GM13976 (cell line): ENCODE results near the gene CCDC59.
"Not testable (repeated sequence)": the region's sequence is repeated elsewhere in the genome, so short reads cannot be mapped to it uniquely, and the experiment has no call there.

Experiments
- DNase-seq: peaks from one replicate; pipeline ENCODE4 v3.0.0; 2012; ENCODE audit warnings: low spot score
- CTCF ChIP-seq: IDR thresholded peaks from 2 replicates; pipeline ENCODE4 v1.5.1; 2012; ENCODE audit warnings: borderline replicate concordance, mild to moderate bottlenecking; ENCODE audit not compliant: insufficient read depth; ENCODE audit errors: extremely low read depth, missing control alignments, control extremely low read depth
- in situ Hi-C: fragments of 300-500 bp; cut with MboI; formaldehyde crosslinking; loops from one replicate; pipeline ENCODE4 v1.12.0; 2022; ENCODE audit warnings: low sequenced_read_pairs, mixed read lengths, inconsistent platforms; ENCODE audit not compliant: unreplicated experiment

CCDC59 gene

GRCh38 chr12:82378997-82379396 lies 20.8 kb upstream of the CCDC59 start:
- no peak for TF ChIP-seq CTCF
- in situ Hi-C loops, result loop anchor here (25.0 kb wide), 1 partner anchor 258 kb away; no protein-coding TSS in a partner anchor
- DNase-seq, result no peak

- DNase-seq, result no peak
- in situ Hi-C loops, result loop anchor here (25.0 kb wide), 1 partner anchor 262 kb away; no protein-coding TSS in a partner anchor
- TF ChIP-seq CTCF, result no peak
Measured at GRCh38 chr12:82375201-82375600, 17.0 kb upstream of the CCDC59 start.

GRCh38 chr12:82366197-82366596 lies 8.0 kb upstream of the CCDC59 start:
- no peak for TF ChIP-seq CTCF
- in situ Hi-C loops, result no loop called here
- DNase-seq, result no peak

- DNase-seq, result no peak
- in situ Hi-C loops, result no loop called here
- TF ChIP-seq CTCF, result no peak
Measured at GRCh38 chr12:82363990-82364389, 5.8 kb upstream of the CCDC59 start.

- TF ChIP-seq CTCF, result no peak
- in situ Hi-C loops, result no loop called here
Measured at GRCh38 chr12:82361461-82361915, 3.3 kb upstream of the CCDC59 start.

GRCh38 chr12:82360834-82361233 lies 2.6 kb upstream of the CCDC59 start:
- in situ Hi-C loops, DNase-seq: not testable (repeated sequence)

More at GRCh38 chr12:82361461-82361915, 3.3 kb upstream of the CCDC59 start:
- no peak for DNase-seq

GRCh38 chr12:82359115-82359478 lies 910 bp upstream of the CCDC59 start:
- TF ChIP-seq CTCF, result no peak
- in situ Hi-C loops, result no loop called here

More at GRCh38 chr12:82359115-82359478, 910 bp upstream of the CCDC59 start:
- no peak for DNase-seq
